Rectal smooth muscle tissue (tissue), 1 donor: Measurements from ENCODE around the gene FUT8.

ENCODE experiments used
- H3K27ac ChIP-seq: one replicate; pipeline ENCODE4 v1.7.0; 2013; ENCODE audit warnings: low read depth, low read length, inconsistent platforms
- H3K27me3 ChIP-seq: one replicate; pipeline ENCODE4 v1.7.0; 2013; ENCODE audit warnings: low read length; ENCODE audit not compliant: control insufficient read depth, insufficient read depth
- H3K36me3 ChIP-seq: one replicate; pipeline ENCODE4 v1.7.0; 2013; ENCODE audit warnings: low read length; ENCODE audit not compliant: control insufficient read depth, insufficient read depth
- H3K4me1 ChIP-seq: one replicate; pipeline ENCODE4 v1.7.0; 2013; ENCODE audit warnings: low read length; ENCODE audit not compliant: control insufficient read depth, insufficient read depth
- H3K4me3 ChIP-seq: one replicate; pipeline ENCODE4 v1.7.0; 2013; ENCODE audit warnings: low read length
- H3K9ac ChIP-seq: one replicate; pipeline ENCODE4 v1.7.0; 2013; ENCODE audit warnings: low read length

Gene FUT8

DNA sequence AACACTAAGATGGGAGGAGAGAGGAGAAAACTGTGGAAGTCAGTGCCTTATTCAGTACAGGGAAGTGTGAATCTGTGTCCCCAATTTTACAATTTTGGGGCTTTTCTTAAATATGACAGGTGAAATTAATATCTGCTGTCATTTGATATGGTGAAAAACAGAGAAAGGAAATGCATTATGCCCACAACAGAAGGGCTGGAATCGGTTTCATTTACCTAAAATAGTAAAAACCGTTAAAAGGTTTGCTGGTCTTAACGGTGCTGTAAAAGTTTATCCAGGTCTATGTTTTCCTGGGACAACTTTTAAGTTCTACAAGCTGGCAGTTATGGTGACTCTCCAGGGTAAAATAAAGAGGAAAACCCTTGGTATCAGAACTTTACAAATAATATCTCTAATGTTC lies 310.8 kb downstream of the FUT8 start:
- H3K27me3 ChIP-seq = no peaks in the 10 kb centered on the region
- no peak overlapping the region for H3K27ac ChIP-seq
- no peaks in the 10 kb centered on the region for H3K36me3 ChIP-seq
- no peaks in the 10 kb centered on the region for H3K4me1 ChIP-seq
- H3K9ac ChIP-seq = no peak overlapping the region
- H3K4me3 ChIP-seq = no peak overlapping the region

DNA sequence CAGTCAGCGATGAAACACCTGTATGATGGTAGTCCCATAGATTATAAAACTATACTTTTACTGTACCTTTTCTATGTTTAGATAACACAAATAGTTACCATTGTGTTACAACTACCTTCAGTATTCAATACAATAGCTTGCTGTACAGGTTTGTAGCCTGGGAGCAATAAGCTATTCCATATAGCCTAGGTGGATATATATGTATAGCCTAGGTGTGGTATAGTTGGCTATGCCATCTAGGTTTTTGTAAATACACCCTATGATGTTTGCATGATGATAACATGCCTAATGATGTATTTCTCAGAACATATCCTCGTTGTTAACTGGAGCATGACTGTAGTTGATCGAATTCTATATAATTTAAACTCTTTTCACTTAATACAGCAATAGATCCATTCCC lies 316.1 kb downstream of the FUT8 start:
- Histone ChIP-seq H3K4me1 (no peaks in the 10 kb centered on the region), H3K9ac (no peak overlapping the region), H3K36me3 (no peaks in the 10 kb centered on the region), H3K27ac (no peak overlapping the region), H3K4me3 (no peak overlapping the region), H3K27me3 (no peaks in the 10 kb centered on the region)

DNA sequence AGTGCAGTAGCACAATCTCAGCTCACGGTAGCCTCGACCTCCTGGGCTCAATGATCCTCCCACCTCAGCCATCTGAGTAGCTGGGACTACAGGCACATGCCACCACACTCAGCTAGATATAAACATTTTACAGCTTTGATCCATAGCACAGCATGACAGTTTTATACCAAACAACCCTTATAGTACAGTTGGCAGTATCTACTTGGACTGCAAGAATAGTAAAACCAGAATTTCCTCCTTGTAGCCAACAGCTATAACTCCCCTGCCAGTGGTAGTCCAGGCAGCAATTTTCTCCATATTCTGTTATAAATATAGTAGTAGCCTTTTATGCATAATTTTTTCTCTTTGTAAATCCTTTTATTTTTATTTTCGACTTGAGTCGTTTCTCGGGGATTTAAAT lies 317.0 kb downstream of the FUT8 start:
- no peak overlapping the region for H3K27ac ChIP-seq
- no peak overlapping the region for H3K9ac ChIP-seq
- H3K27me3 ChIP-seq = no peaks in the 10 kb centered on the region
- no peaks in the 10 kb centered on the region for H3K4me1 ChIP-seq
- no peaks in the 10 kb centered on the region for H3K36me3 ChIP-seq
- no peak overlapping the region for H3K4me3 ChIP-seq

DNA sequence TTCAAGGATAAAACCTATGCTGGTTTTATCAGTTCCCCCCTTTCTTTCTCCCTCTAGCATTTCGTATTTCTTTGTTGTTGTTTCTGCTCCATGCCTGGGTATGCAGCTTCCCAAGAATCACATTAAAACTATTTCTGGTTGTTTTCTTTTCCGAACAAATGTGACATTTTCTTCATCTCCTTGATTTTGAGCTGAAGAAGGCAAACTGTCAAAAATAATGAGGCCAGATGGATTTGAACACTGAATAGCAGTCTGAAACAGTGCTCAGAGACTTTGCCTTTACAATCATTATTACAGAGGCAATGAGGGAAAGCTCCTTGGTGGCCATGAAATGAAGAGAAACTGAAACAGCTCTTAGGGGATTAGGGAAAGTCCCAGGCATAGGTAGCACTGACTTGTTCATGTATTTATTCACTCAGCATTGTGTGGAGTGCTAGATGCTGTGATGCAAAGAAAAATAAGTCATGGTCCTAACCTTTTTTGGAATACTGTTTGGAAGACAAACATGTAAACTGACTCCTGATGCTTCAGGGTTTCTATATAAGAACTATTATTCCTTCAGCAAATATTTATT lies 319.5 kb downstream of the FUT8 start:
- no peaks in the 10 kb centered on the region for H3K36me3 ChIP-seq
- H3K27me3 ChIP-seq = no peaks in the 10 kb centered on the region
- H3K27ac ChIP-seq = no peak overlapping the region
- H3K4me1 ChIP-seq = no peaks in the 10 kb centered on the region
- no peak overlapping the region for H3K9ac ChIP-seq
- no peak overlapping the region for H3K4me3 ChIP-seq

DNA sequence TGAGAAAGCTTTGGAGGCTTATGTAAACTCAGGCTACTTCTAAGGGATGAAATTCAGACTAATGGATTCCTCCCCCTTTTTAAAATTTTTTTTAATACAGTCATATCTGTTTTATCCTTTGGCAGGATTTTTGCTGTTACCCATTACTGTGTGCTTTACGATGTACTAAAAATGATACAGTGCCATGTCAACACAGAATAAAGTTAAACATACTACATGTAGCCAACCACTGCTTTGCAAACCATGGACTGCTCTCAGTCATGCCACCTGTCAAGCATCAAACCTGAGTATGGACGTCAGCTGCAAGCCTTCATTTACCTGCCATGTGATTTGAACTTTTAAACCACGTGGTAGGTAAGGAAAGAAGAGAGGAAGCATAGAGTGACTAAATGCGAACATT lies 325.8 kb downstream of the FUT8 start:
- H3K27ac ChIP-seq = no peak overlapping the region
- no peaks in the 10 kb centered on the region for H3K4me1 ChIP-seq
- H3K27me3 ChIP-seq = no peaks in the 10 kb centered on the region
- no peak overlapping the region for H3K9ac ChIP-seq
- no peaks in the 10 kb centered on the region for H3K36me3 ChIP-seq
- H3K4me3 ChIP-seq = no peak overlapping the region

DNA sequence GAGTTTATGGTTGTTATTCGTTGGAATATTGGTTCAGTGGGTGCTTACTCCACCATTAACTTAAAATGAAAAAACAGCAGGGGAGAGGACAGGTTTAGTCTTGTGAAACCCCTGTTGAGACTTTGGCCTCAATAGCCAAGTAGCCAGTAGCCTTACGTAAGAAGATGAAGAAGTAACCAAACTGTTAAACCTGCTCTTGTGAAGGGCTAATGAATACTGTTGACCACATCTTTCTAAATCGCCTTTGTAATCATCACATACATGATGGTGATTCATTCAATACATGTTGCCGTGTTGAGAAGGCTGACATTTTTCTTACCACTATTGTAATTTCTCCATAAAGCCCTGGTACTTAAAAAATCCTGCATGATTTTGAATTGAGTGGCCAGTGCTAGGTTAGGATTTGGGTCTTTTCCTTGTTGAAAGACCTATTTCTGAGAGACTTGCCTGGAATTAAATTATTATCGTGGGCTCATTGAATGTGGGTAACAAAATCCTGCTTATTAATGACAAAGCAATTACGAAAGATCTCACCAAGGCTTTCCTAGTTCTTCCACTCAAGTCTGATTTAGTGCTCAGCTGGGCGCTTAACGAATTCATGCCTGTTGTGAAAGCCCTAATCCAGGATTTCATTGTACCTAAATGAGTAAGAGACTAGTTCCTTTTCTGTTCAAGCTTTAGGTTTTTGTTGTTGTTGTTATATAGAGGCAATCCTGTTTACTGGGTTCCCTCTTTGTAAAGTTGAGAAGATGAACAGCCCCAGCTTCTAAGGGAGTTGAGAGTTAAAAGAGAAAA lies 333.1 kb downstream of the FUT8 start:
- H3K27ac ChIP-seq = no peak overlapping the region
- no peak overlapping the region for H3K9ac ChIP-seq
- no peaks in the 10 kb centered on the region for H3K4me1 ChIP-seq
- H3K36me3 ChIP-seq = no peaks in the 10 kb centered on the region
- no peak overlapping the region for H3K4me3 ChIP-seq
- no peaks in the 10 kb centered on the region for H3K27me3 ChIP-seq

DNA sequence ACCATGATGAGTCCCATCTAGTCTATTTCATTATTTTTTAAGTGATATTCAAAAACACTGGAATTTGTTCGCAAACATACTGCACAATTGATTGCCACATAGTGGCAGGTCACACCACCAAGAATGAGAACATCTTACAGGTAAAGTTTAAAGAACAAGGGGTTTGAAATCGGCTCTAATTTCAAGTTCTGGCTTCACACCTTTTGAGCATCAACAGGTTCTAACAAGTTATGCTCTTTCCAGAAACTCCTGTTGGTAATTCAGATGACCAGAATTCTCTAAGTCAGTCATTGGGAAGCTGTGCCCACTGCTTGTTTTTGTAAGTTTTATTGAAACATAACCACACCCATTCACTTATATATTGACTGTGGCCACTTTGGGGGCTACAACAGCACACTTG lies 336.3 kb downstream of the FUT8 start:
- no peak overlapping the region for H3K9ac ChIP-seq
- no peaks in the 10 kb centered on the region for H3K4me1 ChIP-seq
- no peaks in the 10 kb centered on the region for H3K36me3 ChIP-seq

DNA sequence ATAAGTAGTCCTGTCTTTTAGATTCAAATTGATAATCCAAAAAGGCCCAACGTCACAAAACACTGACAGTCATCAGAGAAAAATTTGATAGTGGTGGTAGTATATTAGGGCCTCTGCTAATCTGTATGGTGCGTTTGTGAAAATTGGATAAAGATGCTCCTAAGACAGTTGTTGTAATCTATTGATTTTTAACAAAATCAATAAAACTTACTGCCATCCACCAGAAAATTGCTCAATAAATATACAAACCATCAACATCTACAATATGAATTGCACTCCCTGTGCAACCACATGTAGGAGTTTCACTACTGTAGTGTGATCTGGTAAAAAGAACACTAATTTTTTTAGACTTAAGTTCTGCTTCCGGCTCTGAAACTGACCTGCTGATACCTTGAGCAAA lies 336.8 kb downstream of the FUT8 start:
- Histone ChIP-seq H3K9ac (no peak overlapping the region), H3K27me3 (no peaks in the 10 kb centered on the region), H3K36me3 (no peaks in the 10 kb centered on the region), H3K4me3 (no peak overlapping the region), H3K4me1 (no peaks in the 10 kb centered on the region), H3K27ac (no peak overlapping the region)

More for the DNA sequence above, 336.3 kb downstream of the FUT8 start:
- Histone ChIP-seq H3K27ac (no peak overlapping the region), H3K27me3 (no peaks in the 10 kb centered on the region), H3K4me3 (no peak overlapping the region)

DNA sequence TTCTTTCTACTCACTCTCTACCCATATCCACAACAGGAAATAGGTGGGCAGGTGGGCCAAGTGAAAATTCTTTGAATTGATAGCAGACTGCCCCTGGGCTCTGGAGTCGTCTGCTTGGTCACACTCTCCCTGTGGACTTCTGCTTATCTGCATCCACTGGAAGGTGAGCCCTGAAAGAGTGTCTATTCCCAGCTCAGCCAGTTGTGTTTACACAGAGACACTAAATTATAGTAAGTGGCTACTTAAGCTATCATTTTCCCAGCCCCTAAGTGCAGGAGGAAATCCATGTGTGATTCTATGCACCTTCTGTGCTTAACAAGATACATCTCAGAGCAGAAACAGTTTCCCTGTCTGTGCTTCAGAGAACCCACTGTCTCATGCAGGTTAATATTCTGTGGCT lies 338.4 kb downstream of the FUT8 start:
- Histone ChIP-seq H3K27me3 (no peaks in the 10 kb centered on the region), H3K4me1 (no peaks in the 10 kb centered on the region)

DNA sequence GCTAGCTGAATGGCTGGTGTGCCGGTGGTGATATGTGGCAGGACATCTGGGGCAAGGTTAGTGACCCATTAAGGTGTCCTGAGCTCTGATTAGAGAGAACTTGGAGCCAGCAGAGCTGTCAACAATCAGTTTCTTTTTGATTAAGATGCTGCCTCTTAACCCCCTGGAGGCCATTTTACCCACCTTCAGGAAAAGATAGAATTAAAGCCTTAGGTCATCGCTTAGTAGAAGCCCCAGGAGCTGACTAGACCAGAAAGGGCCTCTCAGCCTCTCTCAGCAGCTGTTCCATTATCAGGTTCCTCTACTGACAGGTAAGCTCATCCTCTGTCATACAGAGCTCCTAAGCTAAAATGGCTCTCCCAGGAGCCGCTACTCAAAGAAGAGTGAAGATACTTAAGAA lies 339.0 kb downstream of the FUT8 start:
- H3K4me3 ChIP-seq = no peak overlapping the region

More for the DNA sequence above, 338.4 kb downstream of the FUT8 start:
- H3K27ac ChIP-seq = no peak overlapping the region
- no peak overlapping the region for H3K9ac ChIP-seq
- no peaks in the 10 kb centered on the region for H3K36me3 ChIP-seq
- H3K4me3 ChIP-seq = no peak overlapping the region

DNA sequence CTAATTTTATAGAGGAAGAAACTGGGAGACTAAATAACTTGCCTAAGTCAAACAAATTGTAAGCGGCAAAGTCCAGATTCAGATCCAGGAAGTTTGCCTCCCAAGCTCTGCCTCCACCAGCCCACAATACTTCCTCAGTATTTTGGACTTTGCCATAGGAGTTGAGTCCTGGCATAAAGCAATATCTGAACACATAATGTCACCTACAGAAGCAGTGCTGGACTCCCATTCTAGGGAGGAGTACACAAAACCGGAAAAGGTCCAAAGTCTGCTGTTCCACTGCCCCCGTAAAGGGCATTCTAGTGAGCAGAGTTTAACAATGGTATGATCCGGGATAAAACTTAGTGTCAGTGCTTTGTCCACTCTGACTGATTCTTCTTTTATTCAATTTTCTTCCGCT lies 340.5 kb downstream of the FUT8 start:
- no peaks in the 10 kb centered on the region for H3K4me1 ChIP-seq
- H3K27ac ChIP-seq = no peak overlapping the region
- H3K36me3 ChIP-seq = no peaks in the 10 kb centered on the region
- no peak overlapping the region for H3K4me3 ChIP-seq
- no peak overlapping the region for H3K9ac ChIP-seq
- H3K27me3 ChIP-seq = no peaks in the 10 kb centered on the region

More for the DNA sequence above, 339.0 kb downstream of the FUT8 start:
- H3K9ac ChIP-seq = no peak overlapping the region
- H3K27ac ChIP-seq = no peak overlapping the region
- H3K27me3 ChIP-seq = no peaks in the 10 kb centered on the region
- no peaks in the 10 kb centered on the region for H3K4me1 ChIP-seq
- no peaks in the 10 kb centered on the region for H3K36me3 ChIP-seq

DNA sequence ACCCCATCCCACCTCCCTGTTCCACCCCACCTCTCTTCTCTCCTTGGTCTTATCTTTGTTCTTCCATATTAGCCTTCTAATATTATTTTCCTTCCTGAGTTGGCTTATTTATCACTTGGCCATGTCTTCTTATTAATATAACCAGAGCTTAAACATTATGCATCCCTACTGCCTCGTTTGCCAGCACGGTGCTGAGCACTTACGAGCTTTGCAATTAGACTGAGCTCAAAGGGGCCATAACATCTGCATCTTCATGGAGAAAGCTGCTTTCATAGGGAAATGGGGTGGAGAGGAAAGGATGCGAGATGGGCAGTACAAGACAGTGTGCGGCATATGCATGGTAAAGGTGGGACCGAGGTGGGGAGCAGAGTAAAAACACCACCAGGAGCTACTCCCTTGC lies 342.8 kb downstream of the FUT8 start:
- H3K4me1 ChIP-seq = no peaks in the 10 kb centered on the region
- no peaks in the 10 kb centered on the region for H3K27me3 ChIP-seq
- no peak overlapping the region for H3K27ac ChIP-seq
- no peak overlapping the region for H3K9ac ChIP-seq
- no peaks in the 10 kb centered on the region for H3K36me3 ChIP-seq
- no peak overlapping the region for H3K4me3 ChIP-seq

DNA sequence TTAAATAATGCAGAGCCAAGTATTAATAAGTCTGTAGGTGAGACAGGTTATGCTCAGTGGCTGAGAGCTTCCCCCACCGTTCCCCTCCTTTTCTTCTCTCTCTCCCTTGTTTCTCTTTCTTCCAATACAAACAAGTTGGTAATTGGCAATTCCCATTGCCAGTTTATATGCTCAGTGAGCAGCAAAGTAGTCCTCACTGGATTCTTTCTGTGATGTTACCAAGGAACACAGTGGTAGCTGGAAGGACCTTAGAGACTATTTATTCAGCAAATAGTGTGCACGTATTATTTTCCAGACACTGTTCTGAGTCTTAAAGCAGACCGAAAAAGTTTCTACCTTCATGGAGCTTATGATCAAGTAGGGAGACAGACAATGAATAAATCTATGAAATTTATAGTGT lies 344.4 kb downstream of the FUT8 start:
- Histone ChIP-seq H3K4me1 (no peaks in the 10 kb centered on the region), H3K27me3 (no peaks in the 10 kb centered on the region), H3K9ac (no peak overlapping the region), H3K36me3 (no peaks in the 10 kb centered on the region), H3K27ac (no peak overlapping the region), H3K4me3 (no peak overlapping the region)
